NCI-H1417 treated with DMSO at 0.1 percent for 48 hours (cell line): ENCODE data around the gene SBNO2.
"Not testable (repeated sequence)": the region's sequence is repeated elsewhere in the genome, so short reads cannot be mapped to it uniquely, and the experiment has no call there.

Experiments
- DNase-seq: peaks from one replicate; lab custom pipeline; 2025; lab: John Stamatoyannopoulos, UW

SBNO2 gene

DNA sequence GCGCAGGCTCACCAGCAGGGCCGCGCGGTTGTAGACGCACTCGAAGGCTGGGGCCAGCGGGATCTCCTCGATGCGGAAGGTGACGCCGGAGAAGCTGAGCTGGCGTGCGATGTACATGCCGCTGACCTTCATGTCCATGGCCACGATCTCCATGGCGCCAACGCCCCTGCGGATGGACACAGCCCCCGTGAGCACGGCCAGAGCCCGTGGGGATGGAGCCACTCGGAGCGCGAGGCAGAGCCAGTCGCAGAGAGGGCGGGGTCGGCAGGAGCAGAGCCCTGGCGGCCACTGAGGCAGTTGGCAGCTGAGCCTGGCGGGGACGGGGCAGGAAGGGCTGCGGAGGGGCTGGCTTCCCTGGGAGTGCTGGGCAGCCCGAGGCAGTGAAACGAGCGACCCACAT is 55.1 kb downstream of the SBNO2 start:
- no peak for DNase-seq

DNA sequence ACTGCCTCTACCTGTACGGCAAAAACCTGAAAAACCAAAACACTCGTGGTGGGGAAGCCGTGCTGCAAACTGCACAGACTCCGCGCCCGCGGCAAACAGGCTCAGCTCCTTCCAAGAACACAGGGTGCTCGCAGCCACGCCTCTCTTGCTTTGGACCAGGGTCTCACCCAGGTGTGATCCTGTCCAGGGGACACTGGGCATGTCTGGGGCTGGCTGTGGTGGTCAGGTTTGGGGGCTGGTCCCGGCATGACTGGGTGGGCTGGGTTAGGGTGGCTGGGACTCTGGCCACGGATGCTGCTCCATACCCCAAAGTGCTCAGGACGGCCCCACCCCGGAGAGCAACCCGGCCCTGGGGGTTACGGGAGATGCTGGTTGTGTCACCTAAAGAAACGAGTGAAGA is 56.4 kb downstream of the SBNO2 start:
- DNase-seq, result no peak

GRCh38 chr19:1116726-1117581 is 57.1 kb downstream of the SBNO2 start:
- DNase-seq, result no peak

GRCh38 chr19:1115646-1116420 is 58.2 kb downstream of the SBNO2 start:
- no peak for DNase-seq

DNA sequence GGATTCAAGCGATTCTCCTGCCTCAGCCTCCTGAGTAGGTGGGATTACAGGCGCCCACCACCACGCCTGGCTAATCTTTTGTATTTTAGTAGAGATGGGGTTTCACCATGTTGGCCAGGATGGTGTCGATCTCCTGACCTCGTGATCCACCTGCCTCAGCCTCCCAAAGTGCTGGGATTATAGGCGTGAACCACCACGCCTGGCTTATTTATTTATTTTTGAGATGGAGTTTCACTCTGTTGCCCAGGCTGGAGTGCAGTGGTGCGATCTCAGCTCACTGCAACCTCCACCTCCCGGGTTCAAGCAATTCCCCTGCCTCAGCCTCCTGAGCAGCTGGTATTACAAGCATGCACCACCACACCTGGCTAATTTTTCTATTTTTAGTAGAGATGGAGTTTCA is 59.3 kb downstream of the SBNO2 start:
- not testable (repeated sequence) for DNase-seq

DNA sequence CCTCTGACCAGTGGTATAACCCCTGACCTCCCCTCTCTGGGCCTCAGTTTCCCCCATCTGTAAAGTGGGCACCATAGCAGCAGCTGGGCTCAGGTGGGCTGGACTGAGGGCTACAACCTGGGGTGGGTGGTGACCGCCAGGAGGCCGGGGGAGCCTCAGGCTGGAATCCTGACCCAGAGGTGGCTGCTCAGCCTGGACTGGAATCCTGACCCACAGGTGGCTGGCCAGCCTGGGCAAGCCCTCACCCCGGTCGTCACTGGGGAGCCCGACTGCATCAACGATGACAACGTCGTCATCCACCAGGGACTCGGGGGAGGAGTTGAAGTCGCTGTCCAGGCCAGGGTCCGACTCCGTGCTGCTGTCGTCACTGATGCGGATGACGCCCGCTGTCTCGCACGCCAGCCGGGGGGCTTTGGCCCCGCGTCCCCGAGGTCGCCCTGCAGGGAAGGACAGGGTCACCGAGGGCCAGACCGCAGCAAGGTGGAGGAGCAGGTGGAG is 60.0 kb downstream of the SBNO2 start:
- no peak for DNase-seq

DNA sequence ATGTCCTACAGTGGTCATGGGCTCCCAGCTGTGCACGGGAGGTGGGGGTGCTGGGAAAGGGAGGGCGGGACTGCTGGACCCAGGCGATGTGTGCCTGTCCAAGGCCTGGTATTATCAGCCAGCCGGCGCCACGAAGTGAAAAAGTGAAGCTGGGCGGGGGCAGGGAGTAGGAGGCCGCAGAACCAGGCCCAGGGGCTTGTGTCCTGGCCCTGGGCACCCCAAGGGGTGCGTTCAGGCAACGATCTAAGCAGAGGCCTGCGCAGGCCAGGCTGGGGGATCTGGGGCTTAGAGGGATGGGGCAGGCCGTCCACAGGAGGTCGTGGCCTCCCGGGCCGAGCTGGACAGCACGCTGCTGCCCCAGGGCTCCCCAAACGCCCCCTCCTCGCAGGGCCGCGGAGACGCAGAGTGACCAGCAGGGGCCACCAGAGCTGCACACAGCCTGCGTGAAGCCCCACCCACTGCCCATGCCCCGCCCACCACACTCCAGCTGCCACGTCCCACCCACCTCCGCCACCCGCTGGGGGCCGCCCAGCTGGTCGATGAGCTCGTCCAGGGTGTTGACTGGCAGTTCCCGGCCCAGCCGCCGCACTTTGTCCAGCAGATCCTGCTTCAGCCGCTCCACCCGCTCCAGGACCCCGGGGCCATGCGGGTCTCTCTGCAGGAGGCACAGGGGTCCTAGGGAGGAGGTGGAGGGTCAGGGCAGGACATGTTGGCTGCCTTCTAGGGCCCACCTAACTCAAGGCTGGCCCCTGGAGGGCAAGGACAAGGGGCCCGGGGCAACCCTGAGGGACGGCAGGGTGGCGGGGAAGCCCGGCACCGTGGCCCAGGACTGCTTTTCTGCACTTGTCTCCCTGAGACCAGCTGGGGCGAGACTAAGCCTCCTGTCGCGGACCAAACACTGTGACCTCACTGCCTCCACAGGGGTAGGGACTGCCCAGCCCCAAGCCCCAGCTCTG is 60.8 kb downstream of the SBNO2 start:
- peak; percentile 76 for DNase-seq

GRCh38 chr19:1112268-1113029 is 61.6 kb downstream of the SBNO2 start:
- DNase-seq, result no peak

DNA sequence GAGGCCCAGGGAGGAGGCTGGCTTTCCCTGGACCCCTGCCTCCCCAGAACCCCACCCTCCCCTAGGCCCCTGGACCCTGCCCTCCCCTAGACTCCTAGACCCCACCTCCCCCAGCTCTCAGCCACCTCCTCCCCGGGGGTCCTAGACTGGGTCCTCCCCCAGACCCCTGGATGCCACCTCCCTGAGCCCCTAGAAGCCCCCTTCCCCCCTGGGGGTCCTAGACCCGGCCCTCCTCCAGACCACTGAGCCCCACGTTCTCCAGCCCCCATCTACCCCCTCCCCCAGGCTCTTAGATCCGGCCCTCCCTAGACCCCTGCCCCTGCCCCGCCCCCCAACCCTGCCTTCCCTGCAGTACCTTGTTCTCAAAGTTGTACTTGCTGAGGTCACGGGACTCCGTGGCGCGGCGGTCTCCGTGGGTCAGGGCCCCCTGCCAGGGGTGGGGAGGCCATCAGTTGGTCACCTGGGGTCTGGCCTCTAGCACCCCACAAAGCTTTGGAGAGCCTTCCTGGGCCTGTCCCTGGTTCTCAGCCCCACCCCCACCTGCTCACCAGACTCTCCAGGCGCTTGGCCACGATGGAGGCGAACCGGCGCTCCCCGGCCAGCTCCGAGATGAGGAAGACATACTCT is 62.3 kb downstream of the SBNO2 start:
- no peak for DNase-seq

GRCh38 chr19:1110809-1111640 is 63.0 kb downstream of the SBNO2 start:
- DNase-seq, result no peak

DNA sequence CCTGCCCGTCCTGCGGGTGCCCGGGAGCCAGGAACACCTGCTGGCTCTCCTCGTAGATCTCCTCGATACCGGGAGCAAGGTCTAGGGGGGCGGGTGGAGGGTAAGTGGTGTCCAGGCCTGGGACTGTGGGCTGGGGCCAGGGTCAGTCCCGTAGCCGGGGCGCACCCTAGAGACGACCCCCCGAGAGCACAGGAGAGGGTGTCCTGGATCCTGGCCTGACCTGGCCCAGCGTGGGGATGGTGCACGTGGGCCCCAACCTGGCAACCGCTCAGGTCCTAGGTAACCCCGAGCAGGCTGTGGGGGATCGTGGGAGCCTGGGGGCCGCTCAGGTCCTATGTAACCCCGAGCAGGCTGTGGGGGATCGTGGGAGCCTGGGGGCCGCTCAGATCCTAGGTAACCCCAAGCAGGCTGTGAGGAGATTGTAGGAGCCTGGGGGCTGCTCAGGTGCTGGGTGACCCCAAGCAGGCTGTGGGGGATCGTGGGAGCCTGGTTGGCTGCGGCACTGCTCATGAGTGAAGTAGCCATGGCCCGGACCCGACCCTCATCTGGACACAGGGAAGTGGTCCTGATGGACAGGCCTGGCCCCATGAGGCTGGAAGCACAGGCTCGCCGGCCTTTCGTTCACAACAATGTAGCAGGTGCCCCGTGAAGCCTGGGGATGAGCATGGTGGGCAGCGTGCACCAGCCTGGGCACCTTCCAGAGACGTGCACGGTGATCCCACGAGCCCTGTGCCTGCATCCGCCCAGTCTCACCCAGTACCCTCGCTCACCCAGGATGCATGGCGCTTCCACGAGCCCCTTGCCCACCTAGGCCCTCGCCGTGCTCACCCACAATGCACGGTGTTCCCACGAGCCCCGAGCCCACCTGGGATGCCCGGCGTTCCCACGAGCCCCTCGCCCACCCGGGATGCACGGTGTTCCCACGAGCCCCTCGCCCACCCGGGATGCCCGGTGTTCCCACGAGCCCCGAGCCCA is 64.1 kb downstream of the SBNO2 start:
- no peak for DNase-seq

DNA sequence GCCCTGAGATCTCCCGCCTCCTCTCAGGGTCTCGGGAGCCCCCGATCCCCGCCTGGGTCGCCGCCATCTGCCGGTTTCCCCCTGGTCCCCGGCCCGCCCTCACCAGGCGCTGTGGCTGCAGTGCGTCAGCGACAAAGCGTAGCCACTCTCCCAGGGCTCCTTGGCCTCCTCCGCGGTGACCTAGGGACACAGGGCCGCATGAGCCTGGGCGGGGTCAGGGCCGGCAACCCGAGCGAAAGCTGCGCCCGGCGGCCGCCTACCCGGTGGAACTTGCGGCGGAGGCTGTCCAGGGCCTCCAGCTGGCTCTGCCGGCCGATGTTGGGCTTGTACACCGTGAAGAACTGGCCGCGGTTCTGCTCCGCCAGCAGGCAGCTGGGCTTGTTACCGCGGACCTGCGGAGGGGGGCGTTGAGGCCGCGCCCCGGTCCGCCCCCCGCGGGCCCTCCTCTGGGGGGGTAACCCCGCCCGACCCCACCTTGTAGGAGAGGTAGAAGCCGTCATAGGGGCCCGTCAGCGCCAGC is 65.0 kb downstream of the SBNO2 start:
- DNase-seq, result no peak

- DNase-seq, result no peak
These were observed 65.6 kb downstream of the SBNO2 start for GRCh38 chr19:1108291-1109031.

- DNase-seq, result no peak
These were observed 66.3 kb downstream of the SBNO2 start for GRCh38 chr19:1107661-1108261.

- DNase-seq, result no peak
These were observed 67.0 kb downstream of the SBNO2 start for GRCh38 chr19:1106841-1107660.
